ENCODE data around the gene POMGNT1. TPM values are rescaled to one million over a fixed set of nuclear protein-coding genes. Genes with fewer than 3 reads are reported as not detected.

Gene POMGNT1
- total and polyA plus RNA-seq, 2 of the 13 experiments (the other 11 are each of a cell fraction or from before 2014, with no cell fraction given), result 33.9 to 46.8 TPM

- TF ChIP-seq KLF16 (CRISPR knock-in tag; IDR thresholded peaks at IDR 0.05) (0 out of 4 replicates have a peak, but pooled peaks of 1 of the 2 experiments have one; percentile 63), ZNF710 (CRISPR knock-in tag; IDR thresholded peaks at IDR 0.05; ENCODE audit: borderline replicate concordance) (no peak), ZNF230 (CRISPR knock-in tag; IDR thresholded peaks at IDR 0.05) (no peak), ZNF564 (CRISPR knock-in tag; IDR thresholded peaks at IDR 0.05) (no peak), DZIP1 (CRISPR knock-in tag; IDR thresholded peaks at IDR 0.05) (no peak), ZNF737 (CRISPR knock-in tag; IDR thresholded peaks at IDR 0.05; ENCODE audit: borderline replicate concordance) (no peak), MIER2 (CRISPR knock-in tag; IDR thresholded peaks at IDR 0.05) (no peak), TERF1 (CRISPR knock-in tag; IDR thresholded peaks at IDR 0.05) (no peak), STAG1 (CRISPR knock-in tag; IDR thresholded peaks at IDR 0.05) (peak; percentile 48), ZNF33A (CRISPR knock-in tag; IDR thresholded peaks at IDR 0.05; ENCODE audit: borderline replicate concordance) (no peak), E2F2 (CRISPR knock-in tag; IDR thresholded peaks at IDR 0.05; ENCODE audit: borderline replicate concordance) (peak; percentile 35; the same call in 1 of the 2 replicates), NR2C2 (CRISPR knock-in tag; IDR thresholded peaks at IDR 0.05; ENCODE audit: borderline replicate concordance) (peak; percentile 86; the same call in 1 of the 2 replicates), SUZ12 (IDR thresholded peaks at IDR 0.05; ENCODE audit: low read depth, low read length) (no peak), ATF5 (CRISPR knock-in tag; IDR thresholded peaks at IDR 0.05; ENCODE audit: low read depth) (no peak), ZFAT (CRISPR knock-in tag; conservative IDR thresholded peaks at IDR 0.05) (no peak), ZBTB8A (CRISPR knock-in tag; IDR thresholded peaks at IDR 0.05; ENCODE audit: borderline replicate concordance, low read depth) (no peak), YY1 (IDR thresholded peaks at IDR 0.05; ENCODE audit: insufficient read depth, insufficient replicate concordance, low read depth, low read length) (peak; percentile 67), ZBTB3 (CRISPR knock-in tag; IDR thresholded peaks at IDR 0.05; ENCODE audit: borderline replicate concordance, low read depth) (no peak), ZNF263 (CRISPR knock-in tag; IDR thresholded peaks at IDR 0.05) (no peak; the same call in 1 of the 2 replicates), TGIF2 (CRISPR knock-in tag; IDR thresholded peaks at IDR 0.05) (0 out of 2 replicates have a peak, but pooled peaks have one; percentile 10), ZEB1 (IDR thresholded peaks at IDR 0.05; ENCODE audit: insufficient replicate concordance, low read depth) (no peak)
Observed at GRCh38 chr1:46197964-46198811, at the start of gene POMGNT1 (continued).

Measured in HepG2 (cell line).